HG03342 (cell line): ENCODE results near the gene HEYL.

Experiments
- ATAC-seq: cut with Tn5 transposase; IDR thresholded peaks from one replicate; pipeline ENCODE4 v1.9.1; 2021; ENCODE audit warnings: mild to moderate bottlenecking, moderate library complexity; ENCODE audit not compliant: unreplicated experiment

Gene HEYL

GRCh38 chr1:39639305-39640130 lies at the start of gene HEYL:
HEYL (minus strand) TSS chr1:39639643; CDS start chr1:39639625, 18 bp downstream.
- ATAC-seq, result no peak

- ATAC-seq, result no peak
Measured at GRCh38 chr1:39689214-39689613, 49.8 kb upstream of the HEYL start.

- no peak for ATAC-seq
Measured at GRCh38 chr1:39688706-39689105, 49.3 kb upstream of the HEYL start.

GRCh38 chr1:39687243-39687642 lies 47.8 kb upstream of the HEYL start:
- no peak for ATAC-seq

GRCh38 chr1:39685071-39685470 lies 45.6 kb upstream of the HEYL start:
- no peak for ATAC-seq

- no peak for ATAC-seq
Measured at GRCh38 chr1:39684313-39684664, 44.8 kb upstream of the HEYL start.

- no peak for ATAC-seq
Measured at GRCh38 chr1:39683591-39684312, 44.3 kb upstream of the HEYL start.

GRCh38 chr1:39681999-39682398 lies 42.6 kb upstream of the HEYL start:
- no peak for ATAC-seq

- ATAC-seq, result no peak
Measured at GRCh38 chr1:39681294-39681693, 41.9 kb upstream of the HEYL start.

GRCh38 chr1:39680751-39681150 lies 41.3 kb upstream of the HEYL start:
- no peak for ATAC-seq

- ATAC-seq, result no peak
Measured at GRCh38 chr1:39679821-39680220, 40.4 kb upstream of the HEYL start.

GRCh38 chr1:39678889-39679288 lies 39.4 kb upstream of the HEYL start:
- ATAC-seq, result no peak

- no peak for ATAC-seq
Measured at GRCh38 chr1:39677645-39678044, 38.2 kb upstream of the HEYL start.

- no peak for ATAC-seq
Measured at GRCh38 chr1:39676948-39677548, 37.6 kb upstream of the HEYL start.

- ATAC-seq, result no peak
Measured at GRCh38 chr1:39675220-39675619, 35.8 kb upstream of the HEYL start.

GRCh38 chr1:39673215-39673614 lies 33.8 kb upstream of the HEYL start:
- ATAC-seq, result no peak

GRCh38 chr1:39672551-39672947 lies 33.1 kb upstream of the HEYL start:
- no peak for ATAC-seq

GRCh38 chr1:39671793-39672550 lies 32.5 kb upstream of the HEYL start, which contains the start of gene NT5C1A:
NT5C1A (minus strand) TSS chr1:39672107; CDS start chr1:39672038, 69 bp downstream.
- ATAC-seq, result no peak

GRCh38 chr1:39671433-39671792 lies 32.0 kb upstream of the HEYL start:
- no peak for ATAC-seq

- no peak for ATAC-seq
Measured at GRCh38 chr1:39670689-39671088, 31.2 kb upstream of the HEYL start.

- ATAC-seq, result no peak
Measured at GRCh38 chr1:39668894-39669293, 29.5 kb upstream of the HEYL start.
